ENCODE data around the gene PLA2G12A. TPM values are rescaled to one million over a fixed set of nuclear protein-coding genes. Genes with fewer than 3 reads are reported as not detected.

PLA2G12A gene
- polyA plus RNA-seq, 1 of the 3 experiments (the other 2 are of a cell fraction): 7.9 TPM

GRCh38 chr4:109735566-109736365 is 5.9 kb upstream of the PLA2G12A start:
- Histone ChIP-seq H3K36me3 (replicated peaks in 1 of 2; ENCODE audit: control insufficient read depth in 1 of 2, insufficient read depth in 2 of 2, low read length in 1 of 2) (no peaks in the 10 kb centered on the region), H3K9ac (no peak overlapping the region), H3K27ac (ENCODE audit: low read depth in 2 of 2, low read length in 1 of 2) (no peak overlapping the region), H3K4me2 (no peak overlapping the region), H3K4me3 (ENCODE audit: low read depth in 2 of 2, low read length in 1 of 2) (no peak overlapping the region), H3K79me2 (ENCODE audit: insufficient read depth) (no peaks in the 10 kb centered on the region), H4K20me1 (ENCODE audit: insufficient read depth) (no peaks in the 10 kb centered on the region), H3K27me3 (ENCODE audit: insufficient read depth) (no peaks in the 10 kb centered on the region; the same call in 1 of the 2 replicates), H2AFZ (ENCODE audit: low read depth) (peak overlapping the region; percentile 56; the same call in 1 of the 2 replicates), H3K4me1 (ENCODE audit: control insufficient read depth in 1 of 2, insufficient read depth in 2 of 2, low read depth in 1 of 2, low read length in 1 of 2) (no peaks in the 10 kb centered on the region), H3K9me2 (no peaks in the 10 kb centered on the region), H3F3A (replicated peaks; ENCODE audit: insufficient read depth) (no peaks in the 10 kb centered on the region), H3K9me3 (no peaks in the 10 kb centered on the region)
- ChIA-PET POLR2A (no interaction called here), CTCF (no interaction called here)
- no peak for TF ChIP-seq JUND (IDR thresholded peaks at IDR 0.05)
- no peak for TF ChIP-seq EZH2phosphoT487 (IDR thresholded peaks at IDR 0.05; ENCODE audit: borderline replicate concordance, low read depth)
- DNase-seq: no peak
- WGBS (ENCODE audit: low lambda C conversion rate): 66% methylated on average over 7 of the region's 7 CpGs

GRCh38 chr4:109733728-109734127 is 3.9 kb upstream of the PLA2G12A start:
- CTCF ChIA-PET: interaction anchor here (1.2 kb wide), 1 partner anchor 31 kb away, joined by 3 read pairs; no protein-coding TSS in a partner anchor
- no peaks in the 10 kb centered on the region for H3K9me3 ChIP-seq
- no peak for DNase-seq
- H4K20me1 ChIP-seq (ENCODE audit: insufficient read depth): no peaks in the 10 kb centered on the region
- H3K27me3 ChIP-seq (ENCODE audit: insufficient read depth): no peaks in the 10 kb centered on the region
- no peak overlapping the region for H3K9ac ChIP-seq
- 82% methylated on average over 5 of the region's 5 CpGs for WGBS (ENCODE audit: low lambda C conversion rate)
- H3K4me3 ChIP-seq (ENCODE audit: low read depth in 2 of 2, low read length in 1 of 2): no peak overlapping the region
- H3K9me2 ChIP-seq: no peaks in the 10 kb centered on the region
- H3K36me3 ChIP-seq (replicated peaks in 1 of 2; ENCODE audit: control insufficient read depth in 1 of 2, insufficient read depth in 2 of 2, low read length in 1 of 2): no peaks in the 10 kb centered on the region
- H3K79me2 ChIP-seq (ENCODE audit: insufficient read depth): peaks cover 4% of the 10 kb centered on the region; the same call in 1 of the 2 replicates
- H3F3A ChIP-seq (replicated peaks; ENCODE audit: insufficient read depth): no peaks in the 10 kb centered on the region
- H3K4me2 ChIP-seq: no peak overlapping the region
- H3K27ac ChIP-seq (ENCODE audit: low read depth in 2 of 2, low read length in 1 of 2): no peak overlapping the region
- no peak overlapping the region for H2AFZ ChIP-seq (ENCODE audit: low read depth)
- POLR2A ChIA-PET: no interaction called here
- H3K4me1 ChIP-seq (ENCODE audit: control insufficient read depth in 1 of 2, insufficient read depth in 2 of 2, low read depth in 1 of 2, low read length in 1 of 2): peaks cover 0 to 4% of the 10 kb centered on the region in 2 experiments; a peak in 2 of 4 replicates
- no peak for TF ChIP-seq FOXM1 (IDR thresholded peaks at IDR 0.05; ENCODE audit: low read depth)
- no peak for TF ChIP-seq GATA2 (CRISPR knock-in tag; IDR thresholded peaks at IDR 0.05)
- TF ChIP-seq MXI1 (IDR thresholded peaks at IDR 0.05; ENCODE audit: low read depth, low read length): no peak
- no peak for TF ChIP-seq MEF2A (IDR thresholded peaks at IDR 0.05; ENCODE audit: borderline replicate concordance, low read depth)
- TF ChIP-seq POLR2AphosphoS5 (IDR thresholded peaks at IDR 0.05; ENCODE audit: low read depth, low read length): no peak
- no peak for TF ChIP-seq SIN3A (IDR thresholded peaks at IDR 0.05; ENCODE audit: borderline replicate concordance, low read depth, low read length)
- no peak for TF ChIP-seq CTCF (IDR thresholded peaks at IDR 0.05)
- TF ChIP-seq MAX (IDR thresholded peaks at IDR 0.05; ENCODE audit: low read depth): no peak
- TF ChIP-seq USF1 (IDR thresholded peaks at IDR 0.05; ENCODE audit: borderline replicate concordance, low read depth): no peak

All from SK-N-SH (cell line).